K562 (cell line): ENCODE measurements around the gene MPPED1. TPM values are rescaled to one million over a fixed set of nuclear protein-coding genes. Genes with fewer than 3 reads are reported as not detected.

Experiments
- BACH1 ChIP-seq: fragments of 200-800 bp; sonication (Bioruptor generic); IDR thresholded peaks from 2 replicates; pipeline ENCODE4 v1.6.1; 2016; ENCODE audit warnings: missing genetic modification characterization, missing compliant biosample characterization
- CAMTA2 ChIP-seq: fragments of 250-450 bp; sonication (Bioruptor Pico); conservative IDR thresholded peaks from 2 replicates; pipeline ENCODE4 v1.5.1; 2022
- ESRRB ChIP-seq: fragments of 250-450 bp; sonication (Bioruptor Pico); IDR thresholded peaks from 2 replicates; pipeline ENCODE4 v1.5.0; 2020; ENCODE audit warnings: mild to moderate bottlenecking, moderate library complexity, borderline replicate concordance
- HEY1 ChIP-seq: fragments of 250-450 bp; sonication (Bioruptor Pico); IDR thresholded peaks from 2 replicates; pipeline ENCODE4 v1.5.0; 2020; ENCODE audit warnings: mild to moderate bottlenecking, moderate library complexity, borderline replicate concordance
- POLR3G ChIP-seq: IDR thresholded peaks from 2 replicates; pipeline ENCODE4 v1.6.1; 2011; ENCODE audit not compliant: insufficient read length, insufficient replicate concordance; ENCODE audit errors: extremely low read depth
- TBP ChIP-seq: optimal IDR thresholded peaks from 2 replicates; pipeline ENCODE3; 2011; ENCODE audit warnings: low read depth, low read length, improper control_type of control experiment
- ZFP30 ChIP-seq: fragments of 250-450 bp; sonication (Bioruptor Pico); IDR thresholded peaks from 2 replicates; pipeline ENCODE4 v1.8.0; 2022; ENCODE audit warnings: moderate library complexity, mild to moderate bottlenecking, inconsistent platforms, borderline replicate concordance
- polyA plus RNA-seq, 8 experiments: library from polyadenylated mRNA; depleted of rRNA in 4 of 8; stranded (reverse) in 5 of 8; unstranded in 3 of 8; fragments of >200 nt; fragmentation: Nextera tagmentation in 2 of 8; fragmentation: Illumina TruSeq in 1 of 8; extraction: Ambion mirVana in 2 of 8; extraction: Trizol in 1 of 8; gene quantifications; 2 replicates each; pipeline versions ENCODE4 v1.2.1 to v1.2.3, GENCODE V29; 2011 to 2014; ENCODE audit warnings: inconsistent platforms in 1 of 8, missing spikeins in 1 of 8
- total RNA-seq, 7 experiments: library from RNA; depleted of rRNA in 6 of 7; stranded (reverse); fragments of >200 nt in 6 of 7; fragmentation: Illumina TruSeq in 2 of 7; extraction: Trizol in 2 of 7; gene quantifications; 2 replicates each; pipeline versions ENCODE4 v1.2.1 to v1.2.3, GENCODE V29; 2011 to 2021; ENCODE audit warnings: low replicate concordance in 1 of 7
- TF ChIP-seq, protein P1 (sequence below): fragments of 450-650 bp; IDR thresholded peaks from 2 replicates; pipeline ENCODE4 v1.6.1; 2016; ENCODE audit warnings: mild to moderate bottlenecking
- TF ChIP-seq, protein P2 (sequence below): fragments of 250-450 bp; sonication (Bioruptor Pico); IDR thresholded peaks from 2 replicates; pipeline ENCODE4 v1.8.0; 2022; ENCODE audit warnings: moderate library complexity, mild to moderate bottlenecking, inconsistent platforms
- TF ChIP-seq, protein P3 (sequence below): fragments of 450-650 bp; IDR thresholded peaks from 2 replicates; pipeline ENCODE4 v1.6.1; 2016; ENCODE audit warnings: mild to moderate bottlenecking, moderate library complexity
- TF ChIP-seq, protein P4 (sequence below): fragments of 450-650 bp; conservative IDR thresholded peaks from 2 replicates; pipeline ENCODE4 v1.6.1; 2016; ENCODE audit warnings: missing genetic modification characterization, low read depth, mild to moderate bottlenecking, missing compliant biosample characterization, moderate library complexity

Gene MPPED1
- total and polyA plus RNA-seq, 9 of the 15 experiments (the other 6 are each of a cell fraction or from before 2014, with no cell fraction given): not detected

DNA sequence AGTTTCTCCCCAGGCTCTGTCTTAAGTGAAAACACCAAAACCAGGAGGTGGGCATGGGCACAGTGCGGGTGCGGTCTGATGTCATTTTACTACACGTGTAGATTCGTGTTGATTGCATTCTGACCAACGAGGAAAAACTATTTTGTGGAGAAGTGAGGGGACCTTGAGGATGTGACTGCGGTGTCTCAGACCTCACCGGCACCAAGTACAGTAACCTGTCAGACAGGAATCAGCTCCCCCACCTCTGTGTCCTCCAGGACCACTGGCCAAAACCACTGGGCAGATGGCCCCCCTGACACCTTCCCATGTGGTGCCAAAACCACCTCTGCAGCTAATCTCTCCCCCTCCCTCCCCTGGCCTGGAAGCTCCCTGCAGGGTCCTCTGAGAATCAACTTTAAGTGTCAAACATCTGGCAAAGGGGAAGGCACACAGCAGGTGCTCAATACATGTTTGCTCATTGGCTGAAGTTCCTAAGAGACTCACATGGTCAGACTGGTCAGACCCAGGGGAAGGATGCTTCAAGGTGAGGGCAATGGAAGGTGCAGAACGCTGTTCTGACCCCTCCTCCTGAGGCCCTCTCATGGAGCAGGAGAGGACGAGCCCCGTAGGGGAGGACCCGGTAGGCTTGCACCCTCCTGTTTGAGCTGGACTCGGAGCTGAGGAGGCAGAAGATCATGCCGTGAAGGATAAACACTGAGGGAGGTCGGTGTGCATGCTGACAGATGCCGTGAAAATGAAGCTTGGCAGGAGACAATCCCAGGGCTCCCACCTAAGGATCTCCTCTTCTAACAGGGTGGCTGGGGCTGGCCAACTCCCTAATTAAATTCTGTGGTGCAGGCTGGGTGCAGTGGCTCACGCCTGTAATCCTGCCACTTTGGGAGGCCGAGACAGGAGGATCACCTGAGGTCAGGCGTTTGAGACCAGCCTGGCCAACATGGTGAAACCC lies 129.9 kb downstream of the MPPED1 start (continued):
- TF ChIP-seq HEY1 (CRISPR knock-in tag) (no peak), TBP (no peak), POLR3G (no peak), CAMTA2 (CRISPR knock-in tag) (no peak), BACH1 (tag) (no peak), ESRRB (no peak), ZFP30 (no peak)
- TF ChIP-seq, protein P1, sequence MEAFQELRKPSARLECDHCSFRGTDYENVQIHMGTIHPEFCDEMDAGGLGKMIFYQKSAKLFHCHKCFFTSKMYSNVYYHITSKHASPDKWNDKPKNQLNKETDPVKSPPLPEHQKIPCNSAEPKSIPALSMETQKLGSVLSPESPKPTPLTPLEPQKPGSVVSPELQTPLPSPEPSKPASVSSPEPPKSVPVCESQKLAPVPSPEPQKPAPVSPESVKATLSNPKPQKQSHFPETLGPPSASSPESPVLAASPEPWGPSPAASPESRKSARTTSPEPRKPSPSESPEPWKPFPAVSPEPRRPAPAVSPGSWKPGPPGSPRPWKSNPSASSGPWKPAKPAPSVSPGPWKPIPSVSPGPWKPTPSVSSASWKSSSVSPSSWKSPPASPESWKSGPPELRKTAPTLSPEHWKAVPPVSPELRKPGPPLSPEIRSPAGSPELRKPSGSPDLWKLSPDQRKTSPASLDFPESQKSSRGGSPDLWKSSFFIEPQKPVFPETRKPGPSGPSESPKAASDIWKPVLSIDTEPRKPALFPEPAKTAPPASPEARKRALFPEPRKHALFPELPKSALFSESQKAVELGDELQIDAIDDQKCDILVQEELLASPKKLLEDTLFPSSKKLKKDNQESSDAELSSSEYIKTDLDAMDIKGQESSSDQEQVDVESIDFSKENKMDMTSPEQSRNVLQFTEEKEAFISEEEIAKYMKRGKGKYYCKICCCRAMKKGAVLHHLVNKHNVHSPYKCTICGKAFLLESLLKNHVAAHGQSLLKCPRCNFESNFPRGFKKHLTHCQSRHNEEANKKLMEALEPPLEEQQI: no peak
- TF ChIP-seq, protein P2, sequence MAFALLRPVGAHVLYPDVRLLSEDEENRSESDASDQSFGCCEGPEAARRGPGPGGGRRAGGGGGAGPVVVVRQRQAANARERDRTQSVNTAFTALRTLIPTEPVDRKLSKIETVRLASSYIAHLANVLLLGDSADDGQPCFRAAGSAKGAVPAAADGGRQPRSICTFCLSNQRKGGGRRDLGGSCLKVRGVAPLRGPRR: no peak
- TF ChIP-seq, protein P3, sequence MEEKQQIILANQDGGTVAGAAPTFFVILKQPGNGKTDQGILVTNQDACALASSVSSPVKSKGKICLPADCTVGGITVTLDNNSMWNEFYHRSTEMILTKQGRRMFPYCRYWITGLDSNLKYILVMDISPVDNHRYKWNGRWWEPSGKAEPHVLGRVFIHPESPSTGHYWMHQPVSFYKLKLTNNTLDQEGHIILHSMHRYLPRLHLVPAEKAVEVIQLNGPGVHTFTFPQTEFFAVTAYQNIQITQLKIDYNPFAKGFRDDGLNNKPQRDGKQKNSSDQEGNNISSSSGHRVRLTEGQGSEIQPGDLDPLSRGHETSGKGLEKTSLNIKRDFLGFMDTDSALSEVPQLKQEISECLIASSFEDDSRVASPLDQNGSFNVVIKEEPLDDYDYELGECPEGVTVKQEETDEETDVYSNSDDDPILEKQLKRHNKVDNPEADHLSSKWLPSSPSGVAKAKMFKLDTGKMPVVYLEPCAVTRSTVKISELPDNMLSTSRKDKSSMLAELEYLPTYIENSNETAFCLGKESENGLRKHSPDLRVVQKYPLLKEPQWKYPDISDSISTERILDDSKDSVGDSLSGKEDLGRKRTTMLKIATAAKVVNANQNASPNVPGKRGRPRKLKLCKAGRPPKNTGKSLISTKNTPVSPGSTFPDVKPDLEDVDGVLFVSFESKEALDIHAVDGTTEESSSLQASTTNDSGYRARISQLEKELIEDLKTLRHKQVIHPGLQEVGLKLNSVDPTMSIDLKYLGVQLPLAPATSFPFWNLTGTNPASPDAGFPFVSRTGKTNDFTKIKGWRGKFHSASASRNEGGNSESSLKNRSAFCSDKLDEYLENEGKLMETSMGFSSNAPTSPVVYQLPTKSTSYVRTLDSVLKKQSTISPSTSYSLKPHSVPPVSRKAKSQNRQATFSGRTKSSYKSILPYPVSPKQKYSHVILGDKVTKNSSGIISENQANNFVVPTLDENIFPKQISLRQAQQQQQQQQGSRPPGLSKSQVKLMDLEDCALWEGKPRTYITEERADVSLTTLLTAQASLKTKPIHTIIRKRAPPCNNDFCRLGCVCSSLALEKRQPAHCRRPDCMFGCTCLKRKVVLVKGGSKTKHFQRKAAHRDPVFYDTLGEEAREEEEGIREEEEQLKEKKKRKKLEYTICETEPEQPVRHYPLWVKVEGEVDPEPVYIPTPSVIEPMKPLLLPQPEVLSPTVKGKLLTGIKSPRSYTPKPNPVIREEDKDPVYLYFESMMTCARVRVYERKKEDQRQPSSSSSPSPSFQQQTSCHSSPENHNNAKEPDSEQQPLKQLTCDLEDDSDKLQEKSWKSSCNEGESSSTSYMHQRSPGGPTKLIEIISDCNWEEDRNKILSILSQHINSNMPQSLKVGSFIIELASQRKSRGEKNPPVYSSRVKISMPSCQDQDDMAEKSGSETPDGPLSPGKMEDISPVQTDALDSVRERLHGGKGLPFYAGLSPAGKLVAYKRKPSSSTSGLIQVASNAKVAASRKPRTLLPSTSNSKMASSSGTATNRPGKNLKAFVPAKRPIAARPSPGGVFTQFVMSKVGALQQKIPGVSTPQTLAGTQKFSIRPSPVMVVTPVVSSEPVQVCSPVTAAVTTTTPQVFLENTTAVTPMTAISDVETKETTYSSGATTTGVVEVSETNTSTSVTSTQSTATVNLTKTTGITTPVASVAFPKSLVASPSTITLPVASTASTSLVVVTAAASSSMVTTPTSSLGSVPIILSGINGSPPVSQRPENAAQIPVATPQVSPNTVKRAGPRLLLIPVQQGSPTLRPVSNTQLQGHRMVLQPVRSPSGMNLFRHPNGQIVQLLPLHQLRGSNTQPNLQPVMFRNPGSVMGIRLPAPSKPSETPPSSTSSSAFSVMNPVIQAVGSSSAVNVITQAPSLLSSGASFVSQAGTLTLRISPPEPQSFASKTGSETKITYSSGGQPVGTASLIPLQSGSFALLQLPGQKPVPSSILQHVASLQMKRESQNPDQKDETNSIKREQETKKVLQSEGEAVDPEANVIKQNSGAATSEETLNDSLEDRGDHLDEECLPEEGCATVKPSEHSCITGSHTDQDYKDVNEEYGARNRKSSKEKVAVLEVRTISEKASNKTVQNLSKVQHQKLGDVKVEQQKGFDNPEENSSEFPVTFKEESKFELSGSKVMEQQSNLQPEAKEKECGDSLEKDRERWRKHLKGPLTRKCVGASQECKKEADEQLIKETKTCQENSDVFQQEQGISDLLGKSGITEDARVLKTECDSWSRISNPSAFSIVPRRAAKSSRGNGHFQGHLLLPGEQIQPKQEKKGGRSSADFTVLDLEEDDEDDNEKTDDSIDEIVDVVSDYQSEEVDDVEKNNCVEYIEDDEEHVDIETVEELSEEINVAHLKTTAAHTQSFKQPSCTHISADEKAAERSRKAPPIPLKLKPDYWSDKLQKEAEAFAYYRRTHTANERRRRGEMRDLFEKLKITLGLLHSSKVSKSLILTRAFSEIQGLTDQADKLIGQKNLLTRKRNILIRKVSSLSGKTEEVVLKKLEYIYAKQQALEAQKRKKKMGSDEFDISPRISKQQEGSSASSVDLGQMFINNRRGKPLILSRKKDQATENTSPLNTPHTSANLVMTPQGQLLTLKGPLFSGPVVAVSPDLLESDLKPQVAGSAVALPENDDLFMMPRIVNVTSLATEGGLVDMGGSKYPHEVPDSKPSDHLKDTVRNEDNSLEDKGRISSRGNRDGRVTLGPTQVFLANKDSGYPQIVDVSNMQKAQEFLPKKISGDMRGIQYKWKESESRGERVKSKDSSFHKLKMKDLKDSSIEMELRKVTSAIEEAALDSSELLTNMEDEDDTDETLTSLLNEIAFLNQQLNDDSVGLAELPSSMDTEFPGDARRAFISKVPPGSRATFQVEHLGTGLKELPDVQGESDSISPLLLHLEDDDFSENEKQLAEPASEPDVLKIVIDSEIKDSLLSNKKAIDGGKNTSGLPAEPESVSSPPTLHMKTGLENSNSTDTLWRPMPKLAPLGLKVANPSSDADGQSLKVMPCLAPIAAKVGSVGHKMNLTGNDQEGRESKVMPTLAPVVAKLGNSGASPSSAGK: no peak
- TF ChIP-seq, protein P4, sequence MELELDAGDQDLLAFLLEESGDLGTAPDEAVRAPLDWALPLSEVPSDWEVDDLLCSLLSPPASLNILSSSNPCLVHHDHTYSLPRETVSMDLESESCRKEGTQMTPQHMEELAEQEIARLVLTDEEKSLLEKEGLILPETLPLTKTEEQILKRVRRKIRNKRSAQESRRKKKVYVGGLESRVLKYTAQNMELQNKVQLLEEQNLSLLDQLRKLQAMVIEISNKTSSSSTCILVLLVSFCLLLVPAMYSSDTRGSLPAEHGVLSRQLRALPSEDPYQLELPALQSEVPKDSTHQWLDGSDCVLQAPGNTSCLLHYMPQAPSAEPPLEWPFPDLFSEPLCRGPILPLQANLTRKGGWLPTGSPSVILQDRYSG (tag): no peak
